Stimulated activated CD4-positive, alpha-beta T cell treated with anti-CD3 and anti-CD28 coated beads, Interleukin-2, amount 100 ng/mL, for 24 hours (primary cell): Measurements from ENCODE around the gene CRIM1.

Experiments used
- DNase-seq, 2 donors: peaks; one replicate each; pipeline ENCODE4 v3.0.0-alpha.2; 2020

The CRIM1 gene

GRCh38 chr2:36376319-36376765, 20.8 kb downstream of the CRIM1 start:
- DNase-seq: no peak

- no peak for DNase-seq
Measured at GRCh38 chr2:36376992-36377738, 21.6 kb downstream of the CRIM1 start.

- no peak for DNase-seq
Measured at GRCh38 chr2:36379710-36380448, 24.3 kb downstream of the CRIM1 start.

GRCh38 chr2:36380624-36381481, 25.3 kb downstream of the CRIM1 start:
- no peak for DNase-seq

- no peak for DNase-seq
Measured at GRCh38 chr2:36381993-36382392, 26.4 kb downstream of the CRIM1 start.

- no peak for DNase-seq
Measured at GRCh38 chr2:36382472-36382871, 26.9 kb downstream of the CRIM1 start.

GRCh38 chr2:36383726-36384125, 28.1 kb downstream of the CRIM1 start:
- no peak for DNase-seq

GRCh38 chr2:36384454-36384853, 28.9 kb downstream of the CRIM1 start:
- DNase-seq: no peak

- no peak for DNase-seq
Measured at GRCh38 chr2:36385603-36386002, 30.0 kb downstream of the CRIM1 start.

- DNase-seq: no peak
Measured at GRCh38 chr2:36387258-36387916, 31.8 kb downstream of the CRIM1 start.

- DNase-seq: no peak
Measured at GRCh38 chr2:36388472-36388871, 32.9 kb downstream of the CRIM1 start.

- DNase-seq: no peak
Measured at GRCh38 chr2:36389091-36389564, 33.5 kb downstream of the CRIM1 start.

GRCh38 chr2:36389577-36389976, 34.0 kb downstream of the CRIM1 start:
- DNase-seq: no peak

- no peak for DNase-seq
Measured at GRCh38 chr2:36392571-36393255, 37.1 kb downstream of the CRIM1 start.

- no peak for DNase-seq
Measured at GRCh38 chr2:36393738-36394256, 38.2 kb downstream of the CRIM1 start.

- no peak for DNase-seq
Measured at GRCh38 chr2:36394804-36395203, 39.2 kb downstream of the CRIM1 start.

GRCh38 chr2:36395866-36396265, 40.3 kb downstream of the CRIM1 start:
- no peak for DNase-seq

GRCh38 chr2:36396878-36397539, 41.4 kb downstream of the CRIM1 start:
- no peak for DNase-seq

- no peak for DNase-seq
Measured at GRCh38 chr2:36397728-36398413, 42.3 kb downstream of the CRIM1 start.

GRCh38 chr2:36399050-36399449, 43.5 kb downstream of the CRIM1 start:
- no peak for DNase-seq
